ENCODE measurements around the gene SEMA5B.

Gene SEMA5B

GRCh38 chr3:123025642-123026521, 1.7 kb downstream of the SEMA5B start:
- H3K27ac ChIP-seq = no peak overlapping the region

GRCh38 chr3:123024056-123024455, 3.5 kb downstream of the SEMA5B start:
- H3K27ac ChIP-seq = no peak overlapping the region
- TF ChIP-seq ZFX (IDR thresholded peaks at IDR 0.05; ENCODE audit: borderline replicate concordance) = no peak
- no peak for TF ChIP-seq CTCF (IDR thresholded peaks at IDR 0.05)

More at GRCh38 chr3:123025642-123026521, 1.7 kb downstream of the SEMA5B start:
- no peak for TF ChIP-seq CTCF (IDR thresholded peaks at IDR 0.05)

- H3K27ac ChIP-seq = no peak overlapping the region
- TF ChIP-seq CTCF (IDR thresholded peaks at IDR 0.05) (no peak), ZFX (IDR thresholded peaks at IDR 0.05; ENCODE audit: borderline replicate concordance) (no peak)
These were observed 5.5 kb downstream of the SEMA5B start for GRCh38 chr3:123021996-123022510.

GRCh38 chr3:123021388-123021787, 6.2 kb downstream of the SEMA5B start:
- no peak overlapping the region for H3K27ac ChIP-seq
- no peak for TF ChIP-seq ZFX (IDR thresholded peaks at IDR 0.05; ENCODE audit: borderline replicate concordance)
- no peak for TF ChIP-seq CTCF (IDR thresholded peaks at IDR 0.05)

- H3K27ac ChIP-seq = no peak overlapping the region
- TF ChIP-seq CTCF (IDR thresholded peaks at IDR 0.05) (no peak), ZFX (IDR thresholded peaks at IDR 0.05; ENCODE audit: borderline replicate concordance) (no peak)
These were observed 6.9 kb downstream of the SEMA5B start for GRCh38 chr3:123020709-123021108.

- TF ChIP-seq ZFX (IDR thresholded peaks at IDR 0.05; ENCODE audit: borderline replicate concordance) (no peak), CTCF (IDR thresholded peaks at IDR 0.05) (no peak)
- H3K27ac ChIP-seq = no peak overlapping the region
These were observed 8.0 kb downstream of the SEMA5B start for GRCh38 chr3:123019591-123019990.

- TF ChIP-seq CTCF (IDR thresholded peaks at IDR 0.05) (no peak), ZFX (IDR thresholded peaks at IDR 0.05; ENCODE audit: borderline replicate concordance) (no peak)
- no peak overlapping the region for H3K27ac ChIP-seq
These were observed 8.4 kb downstream of the SEMA5B start for GRCh38 chr3:123019161-123019560.
